Effector memory CD8-positive, alpha-beta T cell (primary cell): ENCODE data around the gene CFAP119.

Experiments used
- ATAC-seq: fragments of 150-1000 bp; cut with Tn5 transposase; replicated peaks from 2 replicates; pipeline ENCODE4 v1.10.0; 2021; ENCODE audit warnings: mild to moderate bottlenecking, moderate library complexity
- DNase-seq, 3 experiments: peaks; one replicate each; pipeline ENCODE4 v3.0.0; 2021
- H3K27ac Mint-ChIP-seq, 2 donors: one replicate each; pipeline ENCODE4 v1.8.0; 2022; ENCODE audit warnings: mild to moderate bottlenecking in 2 of 2, mixed read lengths in 2 of 2, moderate library complexity in 2 of 2
- H3K27me3 Mint-ChIP-seq, 2 donors: one replicate each; pipeline ENCODE4 v1.8.0; 2022; ENCODE audit warnings: mixed read lengths in 2 of 2
- H3K36me3 Mint-ChIP-seq: one replicate; pipeline ENCODE4 v1.8.0; 2022; ENCODE audit warnings: mild to moderate bottlenecking, moderate library complexity, mixed read lengths; ENCODE audit not compliant: insufficient read depth
- H3K4me1 Mint-ChIP-seq, 2 donors: one replicate each; pipeline ENCODE4 v1.8.0; 2022; ENCODE audit warnings: low read depth in 2 of 2, mixed read lengths in 2 of 2
- H3K4me3 Mint-ChIP-seq, 2 donors: one replicate each; pipeline ENCODE4 v1.8.0; 2022; ENCODE audit warnings: mild to moderate bottlenecking in 2 of 2, mixed read lengths in 2 of 2, moderate library complexity in 2 of 2
- H3K9me3 Mint-ChIP-seq, 2 donors: one replicate each; pipeline ENCODE4 v1.8.0; 2022; ENCODE audit warnings: mixed read lengths in 2 of 2

Gene CFAP119

DNA sequence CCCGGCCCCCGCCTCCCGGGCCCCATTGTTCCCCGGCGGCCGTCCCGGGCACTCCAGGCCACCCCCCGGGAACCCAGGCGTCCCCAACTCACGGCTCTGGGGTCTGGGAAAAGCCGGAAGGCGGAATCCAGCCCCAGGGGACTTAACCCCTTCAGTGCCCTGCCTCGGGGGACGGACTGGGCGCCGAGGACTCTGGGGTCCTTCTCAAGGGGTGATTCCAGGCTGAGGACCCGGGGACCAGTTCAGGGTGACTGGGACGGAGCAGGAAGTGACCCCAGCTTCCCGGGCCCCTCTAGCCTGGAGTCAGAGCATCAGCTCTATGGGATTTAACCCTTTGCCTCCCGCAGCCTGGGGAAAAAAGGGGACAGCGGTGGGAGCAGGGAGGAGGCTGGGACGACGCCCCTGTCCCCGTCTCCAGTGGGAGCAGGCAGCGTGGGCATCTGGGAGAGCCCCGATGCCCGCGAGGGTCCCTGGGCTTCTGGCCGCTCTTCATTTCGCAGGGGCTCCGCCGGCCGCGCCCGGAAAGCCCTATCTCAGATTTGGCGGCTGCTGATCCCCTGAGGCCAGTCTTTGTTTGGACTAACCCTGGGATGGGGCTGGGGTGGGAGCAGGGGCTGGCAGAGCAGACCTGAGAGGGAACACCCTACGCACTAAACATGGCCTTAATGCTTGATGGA, 25.2 kb upstream of the CFAP119 start, which contains the start of gene ZNF629:
Gene ZNF629, minus strand, starts transcription at position 270 of the 677 bp plus-strand sequence. CDS start 2,723 bp downstream, outside the sequence.
- H3K4me1 Mint-ChIP-seq, result peaks cover 5 to 8% of the 10 kb centered on the region in 2 donors
- H3K4me3 Mint-ChIP-seq, result peak within 1 kb of the TSS; percentile 83 to 88
- no peak for DNase-seq
- peak within 1 kb of the TSS; percentile 55 to 83 for H3K27ac Mint-ChIP-seq
- H3K36me3 Mint-ChIP-seq, result no peaks in the 10 kb centered on the region
- ATAC-seq, result peak; percentile 43
- H3K9me3 Mint-ChIP-seq, result no peaks in the 10 kb centered on the region
- H3K27me3 Mint-ChIP-seq, result peaks cover 14 to 20% of the 10 kb centered on the region in 2 donors

DNA sequence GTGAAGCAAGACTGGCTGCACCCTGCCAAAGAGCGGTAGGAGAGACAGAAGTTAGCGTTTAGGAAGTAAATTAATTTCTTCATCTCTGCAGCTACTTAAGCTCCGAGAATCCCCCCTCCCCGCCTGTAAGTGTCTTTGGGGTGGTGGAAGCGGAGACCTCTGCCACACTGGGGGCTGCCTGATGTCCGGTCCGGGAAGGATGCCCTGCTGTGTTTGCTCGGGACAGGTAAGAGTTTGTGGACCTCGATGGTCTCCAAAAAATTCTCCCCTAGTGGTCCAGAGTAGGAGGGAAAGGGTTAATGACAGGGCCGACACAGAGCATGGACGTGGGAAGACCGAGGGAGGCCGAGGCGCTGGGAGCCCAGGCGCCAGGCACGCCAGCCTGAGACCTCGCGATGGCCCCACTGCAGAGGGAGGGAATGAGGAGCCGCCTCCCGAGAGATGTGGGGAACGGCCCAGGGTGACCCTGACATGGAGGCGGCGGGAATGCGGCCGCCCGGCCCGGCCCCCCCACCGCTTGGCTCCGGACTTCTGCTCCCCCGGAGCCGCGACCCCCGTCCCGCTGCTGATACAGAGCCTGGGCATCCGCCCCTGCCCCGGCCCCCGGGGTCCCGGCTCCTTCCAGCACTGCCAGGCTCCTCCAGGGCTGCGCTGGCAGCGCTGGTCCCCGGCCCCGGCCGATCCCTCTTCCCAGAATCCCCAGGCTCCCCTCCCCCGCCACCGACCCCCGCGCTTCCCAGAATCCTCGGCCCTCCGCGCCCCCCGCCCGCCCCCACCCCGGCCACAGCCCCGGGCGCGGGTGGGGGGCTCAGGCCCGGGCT, 24.5 kb upstream of the CFAP119 start:
- no peak for DNase-seq
- Mint-ChIP-seq H3K4me1 (peaks cover 5 to 8% of the 10 kb centered on the region in 2 donors), H3K36me3 (no peaks in the 10 kb centered on the region), H3K27me3 (peaks cover 14 to 20% of the 10 kb centered on the region in 2 donors), H3K27ac (no peak overlapping the region), H3K4me3 (peak overlapping the region; percentile 83 to 88), H3K9me3 (no peaks in the 10 kb centered on the region)
- ATAC-seq, result peak; percentile 54

DNA sequence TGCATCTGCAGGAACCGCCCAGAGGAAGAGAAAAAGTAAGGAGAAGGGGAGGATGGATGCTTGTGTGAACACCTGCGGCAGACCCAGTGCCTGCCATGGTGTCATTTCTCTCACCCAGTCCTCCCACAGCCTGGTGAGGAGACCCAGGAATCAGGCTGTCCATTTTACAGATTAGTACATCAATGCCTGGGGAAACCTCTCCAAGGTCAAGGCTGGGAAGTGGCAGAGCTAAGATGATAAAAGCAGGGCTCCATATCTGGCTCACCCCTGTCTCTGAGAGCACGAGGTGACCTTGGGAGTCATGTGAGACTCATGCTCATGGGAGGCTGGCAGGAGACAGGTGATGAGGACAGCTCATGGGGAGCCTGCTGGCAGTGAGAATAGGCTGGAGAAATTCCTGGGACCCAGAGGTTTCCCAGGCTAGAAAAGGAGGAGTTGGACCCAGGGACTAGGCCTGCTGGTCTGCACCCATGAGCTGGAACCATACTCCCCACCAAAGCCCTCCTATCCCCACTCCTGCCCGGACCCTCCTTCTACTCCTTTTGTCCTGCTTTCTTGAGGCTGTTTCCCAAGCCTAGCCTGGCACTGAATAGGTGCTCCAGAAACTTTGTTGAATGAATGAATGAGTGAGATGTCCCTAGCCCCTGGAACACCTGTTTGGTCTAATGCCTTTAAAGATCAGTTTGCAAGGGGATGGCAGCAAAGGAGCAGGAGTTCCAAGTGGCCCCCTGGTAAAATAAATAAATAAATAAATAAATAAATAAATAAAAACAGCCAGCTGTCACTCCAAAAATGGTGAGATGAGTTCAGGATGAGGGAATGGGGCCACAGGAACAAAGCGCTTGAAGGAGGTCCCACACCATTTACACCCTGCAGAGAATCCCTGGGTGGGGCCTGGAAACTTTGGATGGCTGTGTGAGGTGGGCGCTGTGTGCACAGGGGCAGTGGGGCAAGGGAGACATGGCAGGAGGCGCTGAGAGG, 23.6 kb upstream of the CFAP119 start:
- no peaks in the 10 kb centered on the region for H3K9me3 Mint-ChIP-seq
- ATAC-seq, result no peak
- peaks cover 14 to 20% of the 10 kb centered on the region in 2 donors for H3K27me3 Mint-ChIP-seq
- peak overlapping the region; percentile 83 to 88 for H3K4me3 Mint-ChIP-seq
- peaks cover 5 to 8% of the 10 kb centered on the region in 2 donors for H3K4me1 Mint-ChIP-seq
- no peaks in the 10 kb centered on the region for H3K36me3 Mint-ChIP-seq
- DNase-seq, result no peak
- no peak overlapping the region for H3K27ac Mint-ChIP-seq

DNA sequence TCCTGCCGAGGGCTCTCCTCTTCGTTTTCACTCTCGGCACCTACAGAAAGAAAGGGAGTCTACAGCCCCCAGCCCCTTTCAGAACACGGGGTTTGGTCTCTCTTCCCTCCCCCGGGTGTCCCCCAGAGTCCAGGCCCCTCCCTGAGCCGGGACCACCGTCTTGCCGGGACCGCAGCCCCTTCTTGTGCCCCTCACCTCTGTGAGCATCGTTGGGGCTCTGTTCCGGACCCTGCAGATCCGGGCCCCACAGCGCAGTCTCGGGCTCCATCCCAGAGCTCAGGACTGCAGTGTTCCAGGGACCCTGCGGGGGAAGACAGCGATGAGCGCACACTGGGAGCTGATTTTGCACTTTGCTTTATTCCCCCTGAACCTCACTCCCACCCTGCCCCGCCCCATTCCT, 22.4 kb upstream of the CFAP119 start:
- peaks cover 14 to 20% of the 10 kb centered on the region in 2 donors for H3K27me3 Mint-ChIP-seq
- H3K36me3 Mint-ChIP-seq, result no peaks in the 10 kb centered on the region
- DNase-seq, result no peak
- no peak for ATAC-seq
- no peaks in the 10 kb centered on the region for H3K9me3 Mint-ChIP-seq
- peaks cover 5 to 8% of the 10 kb centered on the region in 2 donors for H3K4me1 Mint-ChIP-seq
- H3K4me3 Mint-ChIP-seq, result no peak overlapping the region
- H3K27ac Mint-ChIP-seq, result no peak overlapping the region

DNA sequence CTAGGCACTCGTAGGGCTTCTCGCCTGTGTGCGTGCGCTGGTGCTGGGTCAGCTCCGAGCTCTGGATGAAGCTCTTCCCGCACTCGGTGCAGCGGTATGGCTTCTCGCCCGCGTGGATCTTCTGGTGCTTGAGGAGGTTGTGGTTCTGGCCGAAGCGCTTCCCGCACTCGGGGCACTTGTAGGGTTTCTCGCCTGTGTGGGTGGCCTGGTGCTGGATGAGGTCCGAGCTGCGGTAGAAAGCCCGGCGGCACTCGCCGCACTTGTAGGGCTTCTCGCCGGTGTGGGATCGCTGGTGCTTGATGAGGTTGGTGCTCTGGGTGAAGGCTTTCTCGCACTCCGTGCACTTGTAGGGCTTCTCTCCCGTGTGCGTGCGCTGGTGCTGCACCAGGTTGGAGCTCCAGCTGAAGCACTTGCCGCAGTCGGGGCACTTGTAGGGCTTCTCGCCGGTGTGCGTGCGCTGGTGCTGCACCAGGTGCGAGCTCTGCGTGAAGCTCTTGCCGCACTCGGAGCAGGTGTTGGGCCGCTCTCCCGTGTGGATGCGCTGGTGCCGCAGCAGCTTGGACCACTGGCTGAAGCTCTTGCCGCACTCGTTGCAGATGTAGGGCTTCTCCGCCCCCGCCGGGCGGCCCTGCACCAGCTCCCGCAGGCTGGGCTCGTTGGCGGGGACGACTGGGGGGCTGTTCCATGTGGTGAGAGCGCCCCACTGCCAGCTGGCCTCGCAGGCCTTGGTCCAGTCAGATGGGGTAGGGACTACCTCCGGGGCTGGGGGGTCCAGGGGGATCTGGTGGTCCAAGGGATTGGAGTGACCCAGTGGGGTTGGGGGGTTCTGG, 21.6 kb upstream of the CFAP119 start:
- Mint-ChIP-seq H3K27ac (no peak overlapping the region), H3K36me3 (peaks cover under 1% of the 10 kb centered on the region), H3K4me1 (peaks cover 5 to 8% of the 10 kb centered on the region in 2 donors), H3K27me3 (peaks cover 14 to 17% of the 10 kb centered on the region in 2 donors), H3K4me3 (no peak overlapping the region), H3K9me3 (no peaks in the 10 kb centered on the region)
- DNase-seq (no peak), ATAC-seq (no peak)

DNA sequence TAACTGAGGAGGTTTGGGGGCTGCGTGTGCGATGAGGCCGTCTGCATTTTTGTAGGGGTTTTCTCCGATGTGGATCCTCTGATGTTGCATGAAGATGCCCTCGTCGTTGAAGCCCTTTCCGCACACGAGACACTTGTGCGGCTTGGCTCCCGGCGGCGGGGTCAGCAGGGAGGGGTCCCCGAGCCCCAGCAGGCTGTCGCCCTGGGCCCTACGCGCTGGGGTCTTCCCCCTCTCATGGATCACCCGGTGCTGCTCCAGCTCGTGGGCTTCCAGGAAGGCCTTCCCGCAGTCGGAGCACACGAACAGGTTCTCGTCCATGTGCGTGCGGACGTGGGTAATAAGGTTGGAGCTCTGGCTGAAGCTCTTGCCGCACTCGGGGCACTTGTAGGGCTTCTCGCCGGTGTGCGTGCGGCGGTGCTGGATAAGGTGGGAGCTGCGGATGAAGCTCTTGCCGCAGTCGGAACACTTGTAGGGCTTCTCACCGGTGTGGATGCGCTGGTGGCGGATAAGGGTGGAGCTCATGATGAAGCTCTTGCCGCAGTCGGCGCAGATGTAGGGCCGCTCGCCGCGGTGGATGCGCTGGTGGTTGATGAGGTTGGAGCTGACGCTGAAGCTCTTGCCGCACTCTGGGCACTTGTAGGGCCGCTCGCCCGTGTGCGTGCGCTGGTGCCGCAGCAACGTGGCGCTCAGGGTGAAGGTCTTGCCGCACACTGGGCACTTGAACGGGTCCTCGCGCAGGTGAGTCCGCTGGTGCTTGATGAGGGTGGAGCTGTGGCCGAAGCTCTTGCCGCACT, 20.8 kb upstream of the CFAP119 start:
- Mint-ChIP-seq H3K4me3 (no peak overlapping the region), H3K9me3 (no peaks in the 10 kb centered on the region), H3K27ac (no peak overlapping the region), H3K36me3 (peaks cover 3% of the 10 kb centered on the region), H3K27me3 (peaks cover 7 to 9% of the 10 kb centered on the region in 2 donors), H3K4me1 (peaks cover 5 to 8% of the 10 kb centered on the region in 2 donors)
- ATAC-seq (no peak), DNase-seq (no peak)

DNA sequence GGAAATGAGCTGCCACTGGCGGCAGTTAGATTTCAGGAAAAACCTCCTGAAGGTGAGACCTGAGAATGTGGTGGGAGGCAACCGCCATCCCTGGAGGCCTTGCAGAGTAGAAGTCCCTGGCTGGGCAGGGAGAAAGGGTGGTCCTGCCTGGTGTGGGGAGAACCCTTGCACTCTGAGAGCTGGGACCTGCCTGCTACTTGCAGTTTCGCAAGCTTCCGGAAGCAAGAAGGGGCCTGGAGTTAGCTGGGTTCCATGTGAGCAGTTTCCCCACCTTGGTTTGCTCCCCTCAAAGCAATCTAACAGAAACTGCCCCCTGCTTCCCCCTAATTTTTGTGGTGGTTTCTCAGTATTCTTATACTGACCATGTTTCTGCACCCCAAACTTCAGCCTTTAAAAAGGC, 18.7 kb upstream of the CFAP119 start:
- Mint-ChIP-seq H3K4me1 (peaks cover 9 to 13% of the 10 kb centered on the region in 2 donors), H3K9me3 (no peaks in the 10 kb centered on the region), H3K27me3 (peaks cover 6 to 20% of the 10 kb centered on the region in 2 donors), H3K36me3 (peaks cover 3% of the 10 kb centered on the region), H3K27ac (no peak overlapping the region), H3K4me3 (no peak overlapping the region)
- ATAC-seq, result no peak
- DNase-seq, result no peak

DNA sequence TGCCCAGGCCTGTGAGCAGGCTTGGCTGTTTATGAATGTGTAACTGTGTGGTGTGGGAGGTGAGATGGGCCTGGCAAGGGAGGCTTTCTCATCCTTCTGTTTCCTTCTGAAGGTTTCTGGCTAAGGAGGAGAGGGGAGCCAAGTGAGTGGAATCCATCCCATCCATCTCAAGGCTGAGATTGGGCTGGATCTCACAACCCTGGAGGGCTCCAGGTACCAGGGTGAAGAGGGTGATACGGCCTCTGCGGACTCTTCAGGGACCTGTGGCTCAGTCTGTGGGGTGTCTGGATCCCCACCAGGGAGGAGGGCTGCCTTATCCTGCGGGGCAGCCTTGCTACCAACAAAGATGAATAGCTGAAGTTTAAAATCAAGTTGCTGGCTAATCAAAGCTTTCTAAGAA, 18.2 kb upstream of the CFAP119 start:
- ATAC-seq (no peak), DNase-seq (no peak)
- peaks cover 9 to 18% of the 10 kb centered on the region in 2 donors for H3K4me1 Mint-ChIP-seq
- H3K36me3 Mint-ChIP-seq, result peaks cover 3% of the 10 kb centered on the region
- peaks cover 6 to 15% of the 10 kb centered on the region in 2 donors for H3K27me3 Mint-ChIP-seq
- H3K27ac Mint-ChIP-seq, result no peak overlapping the region
- H3K4me3 Mint-ChIP-seq, result no peak overlapping the region
- H3K9me3 Mint-ChIP-seq, result no peaks in the 10 kb centered on the region

DNA sequence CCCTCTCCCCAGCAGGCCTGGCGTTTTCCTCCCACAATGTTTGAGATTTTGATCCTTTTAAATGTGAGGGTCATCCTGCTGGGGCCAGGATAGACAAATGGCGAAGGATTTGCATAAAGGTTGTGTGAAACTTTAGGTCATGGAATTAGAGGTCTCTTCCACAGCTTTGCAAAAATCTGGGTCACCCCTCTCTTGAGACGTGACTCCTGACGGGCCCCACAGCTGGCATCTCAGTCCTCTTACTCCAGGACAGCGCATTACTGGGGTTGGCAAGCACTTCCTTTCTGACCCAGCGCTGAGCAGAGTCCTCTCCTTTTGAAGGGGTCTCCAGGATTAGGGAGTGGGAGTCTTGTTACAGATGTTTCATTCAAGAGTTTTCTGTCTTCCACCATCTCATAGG, 17.7 kb upstream of the CFAP119 start:
- no peak for DNase-seq
- Mint-ChIP-seq H3K4me3 (no peak overlapping the region), H3K9me3 (no peaks in the 10 kb centered on the region), H3K27ac (no peak overlapping the region), H3K4me1 (peaks cover 9 to 23% of the 10 kb centered on the region in 2 donors), H3K36me3 (peaks cover 8% of the 10 kb centered on the region), H3K27me3 (peaks cover 6 to 12% of the 10 kb centered on the region in 2 donors)
- ATAC-seq, result no peak

DNA sequence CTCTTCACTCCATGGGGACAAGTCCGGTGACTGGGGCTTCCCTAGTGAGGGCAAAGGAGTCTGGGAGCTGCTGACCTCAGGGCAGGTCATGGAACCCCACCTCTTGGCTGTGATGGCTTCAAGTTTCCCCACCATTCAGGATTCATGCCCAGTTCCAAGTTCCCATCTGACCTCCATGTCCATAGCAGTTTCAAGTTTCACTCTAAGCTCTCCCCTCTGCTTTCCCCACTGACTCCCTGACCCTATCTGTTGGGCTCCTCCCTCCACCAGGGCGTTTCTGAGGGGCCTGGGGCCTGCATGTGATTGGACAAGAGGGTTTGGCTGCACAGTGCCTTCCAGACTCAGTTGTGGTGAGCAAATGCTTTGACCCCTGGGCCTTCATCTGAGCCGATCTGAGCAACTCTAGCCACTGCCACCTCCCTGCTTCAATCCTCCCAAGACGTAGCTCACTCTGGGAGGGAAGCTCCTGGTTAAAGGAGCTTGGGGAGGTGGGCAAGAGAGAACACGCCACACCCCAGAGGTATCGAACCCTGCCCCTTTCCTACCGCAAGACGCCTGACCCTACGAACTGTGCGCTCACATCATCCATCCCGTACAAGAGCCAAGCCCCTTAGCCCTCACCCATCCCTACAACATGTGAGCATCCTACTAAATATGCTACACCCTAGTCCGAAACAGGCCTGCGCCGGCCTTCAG, 16.8 kb upstream of the CFAP119 start:
- Mint-ChIP-seq H3K4me1 (peaks cover 9 to 26% of the 10 kb centered on the region in 2 donors), H3K27me3 (peaks cover 6 to 12% of the 10 kb centered on the region in 2 donors), H3K36me3 (peaks cover 10% of the 10 kb centered on the region), H3K9me3 (no peaks in the 10 kb centered on the region), H3K27ac (no peak overlapping the region), H3K4me3 (no peak overlapping the region)
- ATAC-seq, result no peak
- DNase-seq, result no peak

DNA sequence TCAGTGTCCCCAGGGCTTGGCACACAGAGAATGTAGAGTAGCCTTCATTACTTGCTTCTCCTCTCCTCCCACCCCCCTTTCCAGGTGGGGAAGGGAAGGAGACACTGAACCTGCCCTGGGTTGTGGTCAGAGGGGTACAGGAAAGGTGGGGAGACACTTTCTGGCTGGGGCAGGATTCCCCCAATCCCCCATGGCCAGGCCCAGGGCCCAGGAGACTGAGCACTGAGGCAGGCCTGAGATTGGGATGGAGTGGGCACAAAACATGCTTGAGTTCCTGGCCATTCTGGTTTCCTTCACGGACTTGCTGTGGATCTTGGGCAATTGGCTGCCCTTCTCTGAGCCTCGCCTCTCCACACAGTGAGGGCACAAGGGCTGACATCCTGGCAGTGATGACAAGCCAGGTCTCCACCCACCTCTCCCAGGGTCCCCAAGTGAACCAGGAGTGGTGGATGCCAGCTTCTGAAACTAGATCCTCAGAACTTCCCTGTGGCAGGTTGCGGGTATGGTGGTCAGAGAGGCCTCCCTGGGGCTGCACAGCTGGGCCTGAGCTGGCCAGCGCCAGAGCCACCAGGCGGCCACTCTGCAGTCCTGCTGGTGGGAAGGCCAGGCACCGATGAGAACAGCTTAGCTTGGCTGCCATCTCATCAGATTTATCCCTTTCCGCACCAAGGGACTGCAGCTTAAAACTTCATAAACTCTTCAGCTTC, 15.9 kb upstream of the CFAP119 start:
- Mint-ChIP-seq H3K27me3 (peaks cover 6 to 12% of the 10 kb centered on the region in 2 donors), H3K4me3 (peak overlapping the region in 1 of 2 donors; percentile 61), H3K9me3 (no peaks in the 10 kb centered on the region), H3K4me1 (peaks cover 15 to 30% of the 10 kb centered on the region in 2 donors), H3K36me3 (peaks cover 18% of the 10 kb centered on the region), H3K27ac (peak overlapping the region in 1 of 2 donors; percentile 15)
- ATAC-seq, result no peak
- DNase-seq, result no peak
